GM06990 (cell line): ENCODE results near the gene CAMK1D.
"Not testable (repeated sequence)": the region's sequence is repeated elsewhere in the genome, so short reads cannot be mapped to it uniquely, and the experiment has no call there.

Experiments used
- DNase-seq: peaks from one replicate; pipeline ENCODE4 v3.0.0-alpha.2; 2011; ENCODE audit not compliant: insufficient read length; ENCODE audit errors: extremely low read depth
- H3K27me3 ChIP-seq: replicated peaks from 2 replicates; pipeline ENCODE4 v1.6.0; 2011; ENCODE audit warnings: low read length; ENCODE audit not compliant: control insufficient read depth, insufficient read depth
- H3K36me3 ChIP-seq: 2 replicates; pipeline ENCODE4 v1.5.1; 2011; ENCODE audit warnings: low read length; ENCODE audit not compliant: control insufficient read depth, insufficient read depth
- H3K4me3 ChIP-seq: replicated peaks from 2 replicates; pipeline ENCODE4 v1.5.1; 2011; ENCODE audit warnings: low read depth, mild to moderate bottlenecking, control low read depth, low read length
- CTCF ChIP-seq: IDR thresholded peaks from 2 replicates; pipeline ENCODE4 v1.5.1; 2011; ENCODE audit warnings: low read length, control low read depth, mild to moderate bottlenecking, inconsistent platforms; ENCODE audit not compliant: insufficient read depth, poor library complexity, severe bottlenecking

The CAMK1D gene

GRCh38 chr10:12348870-12349628 lies at the start of gene CAMK1D:
Gene CAMK1D (plus strand): TSS chr10:12349547.
- DNase-seq, result peak; percentile 95
- H3K4me3 ChIP-seq, result peak within 1 kb of the TSS; percentile 94
- peak; percentile 19 for TF ChIP-seq CTCF
- H3K36me3 ChIP-seq, result no peaks in the 10 kb centered on the region
- no peaks in the 10 kb centered on the region for H3K27me3 ChIP-seq

GRCh38 chr10:12301036-12301435 lies 48.3 kb upstream of the CAMK1D start:
- H3K27me3 ChIP-seq, DNase-seq, H3K4me3 ChIP-seq, H3K36me3 ChIP-seq: not testable (repeated sequence)

- Histone ChIP-seq H3K36me3 (no peaks in the 10 kb centered on the region), H3K4me3 (no peak overlapping the region), H3K27me3 (no peaks in the 10 kb centered on the region)
- DNase-seq, result no peak
- no peak for TF ChIP-seq CTCF
Measured at GRCh38 chr10:12308057-12308456, 41.3 kb upstream of the CAMK1D start.

- no peaks in the 10 kb centered on the region for H3K36me3 ChIP-seq
- H3K4me3 ChIP-seq, result no peak overlapping the region
- no peak for DNase-seq
- H3K27me3 ChIP-seq, result no peaks in the 10 kb centered on the region
- no peak for TF ChIP-seq CTCF
Measured at GRCh38 chr10:12308736-12309375, 40.5 kb upstream of the CAMK1D start.

- H3K4me3 ChIP-seq, H3K36me3 ChIP-seq, DNase-seq, H3K27me3 ChIP-seq: not testable (repeated sequence)
Measured at GRCh38 chr10:12309783-12310182, 39.6 kb upstream of the CAMK1D start.

- no peak for DNase-seq
- no peak overlapping the region for H3K4me3 ChIP-seq
- TF ChIP-seq CTCF, result no peak
- H3K27me3 ChIP-seq, result no peaks in the 10 kb centered on the region
- no peaks in the 10 kb centered on the region for H3K36me3 ChIP-seq
Measured at GRCh38 chr10:12314836-12315235, 34.5 kb upstream of the CAMK1D start.
